Hypothalamus (tissue), 51 donors: ENCODE data around the gene INPP4B.
A peak's percentile ranks its signal among the peaks of the same experiment; 100 is the strongest.

Source experiments
- DNase-seq, 51 donors: peaks; one replicate each; lab custom pipeline; 2025; lab: John Stamatoyannopoulos, UW

Gene INPP4B

DNA sequence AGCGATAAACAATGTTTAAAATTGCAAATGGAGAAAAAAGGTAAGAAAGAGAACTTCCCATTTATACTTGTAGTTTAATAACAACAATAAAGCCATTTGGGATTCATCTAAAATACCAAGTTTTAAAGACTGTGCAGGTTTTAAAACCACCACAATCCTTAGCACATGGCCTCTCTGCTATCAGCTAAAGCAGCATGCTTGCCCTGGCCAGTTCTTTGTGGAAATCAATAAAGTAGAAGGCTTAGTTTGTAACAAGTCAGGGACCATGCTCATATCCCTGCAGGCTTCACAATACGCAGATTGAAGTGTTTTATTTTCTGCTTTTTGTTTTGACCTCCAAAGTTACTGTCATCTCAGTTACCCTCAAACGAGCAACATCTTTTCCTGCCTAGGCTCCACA is 249.5 kb downstream of the INPP4B start:
- no peak for DNase-seq

DNA sequence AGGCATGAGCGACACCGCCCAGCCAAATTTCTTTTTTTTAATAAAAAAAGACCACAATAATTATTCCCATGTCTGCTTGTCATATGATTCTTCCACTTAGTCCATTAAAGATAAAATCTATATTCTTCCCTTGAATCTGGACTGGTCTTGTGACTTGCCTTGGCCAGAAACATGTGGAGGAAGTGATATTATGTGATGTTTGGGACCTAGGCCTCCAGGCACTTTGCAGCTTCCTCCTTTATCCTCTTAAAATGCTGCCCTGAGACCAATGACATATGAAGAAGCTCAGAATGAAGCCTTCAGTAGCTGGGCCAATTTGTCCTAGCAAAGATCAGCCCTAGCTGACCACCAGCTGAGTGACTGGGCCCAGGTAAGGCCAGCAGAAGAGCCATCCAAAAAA is 250.0 kb downstream of the INPP4B start:
- DNase-seq, result no peak

DNA sequence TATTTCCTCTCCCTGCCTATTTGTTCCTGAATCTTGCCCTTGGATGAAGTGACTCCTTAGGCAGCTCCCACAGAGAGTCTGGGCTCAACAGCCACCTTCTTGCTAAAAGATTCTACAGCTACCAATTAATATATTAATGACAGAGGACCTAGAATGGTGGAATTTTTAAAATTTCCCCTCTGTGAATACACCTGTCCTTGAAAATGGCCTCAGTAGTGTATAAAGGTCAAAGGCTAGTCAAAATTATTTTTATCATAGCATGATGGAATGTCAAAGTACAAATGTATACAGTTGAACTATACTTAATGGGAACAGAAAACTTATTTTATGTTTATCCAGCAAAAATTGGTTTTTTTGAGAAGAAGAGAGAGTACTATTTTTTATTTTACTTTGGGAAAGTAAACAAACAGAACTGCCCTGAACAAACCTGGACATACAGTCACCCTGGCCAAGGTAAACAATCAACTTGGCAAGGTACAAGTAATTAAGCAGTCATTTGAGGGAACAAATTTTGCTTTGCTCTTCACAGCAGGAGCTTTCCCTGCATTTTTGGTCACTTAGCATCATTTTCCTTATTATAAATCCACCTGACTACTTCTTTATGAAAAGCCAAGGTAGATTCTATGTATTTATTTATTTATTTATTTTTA is 250.8 kb downstream of the INPP4B start:
- no peak for DNase-seq

DNA sequence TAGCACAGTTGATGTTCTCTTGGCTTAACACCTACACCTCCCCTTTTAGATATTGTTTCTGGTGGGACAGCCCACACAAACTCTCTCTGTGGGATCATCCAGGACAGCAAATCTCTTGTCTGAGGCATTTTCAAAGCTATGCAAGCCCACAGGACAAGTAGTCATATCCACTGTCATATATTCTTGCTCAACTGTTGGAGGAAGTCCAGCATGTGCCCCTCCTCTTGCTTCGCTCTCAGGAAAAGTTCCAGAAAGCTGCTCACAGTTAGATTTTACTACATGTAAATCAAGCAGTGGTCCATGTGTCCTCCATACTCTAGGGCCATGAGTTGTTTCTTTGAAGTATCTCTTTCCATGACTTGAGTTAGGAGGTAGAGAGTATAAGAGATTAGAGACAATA is 260.7 kb downstream of the INPP4B start:
- DNase-seq, result no peak

DNA sequence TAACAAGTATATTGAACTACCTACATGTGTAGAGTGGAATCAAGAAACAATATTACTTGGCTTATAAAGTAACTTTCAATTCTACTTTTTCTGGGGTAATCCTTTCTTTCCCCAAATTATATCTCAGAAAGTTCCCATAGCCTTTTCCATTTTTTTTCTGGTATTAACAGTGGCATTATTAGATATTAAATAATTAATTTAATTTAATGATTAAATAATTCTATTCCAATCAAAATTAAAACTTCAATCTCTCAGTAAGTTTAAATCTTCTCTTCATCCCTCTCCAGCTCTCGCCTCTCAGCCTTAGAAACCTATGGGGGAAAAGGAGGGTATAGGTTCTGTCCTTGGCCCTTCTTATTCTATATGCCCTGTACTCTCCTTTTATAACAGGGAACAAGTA is 262.4 kb downstream of the INPP4B start:
- DNase-seq, result no peak

DNA sequence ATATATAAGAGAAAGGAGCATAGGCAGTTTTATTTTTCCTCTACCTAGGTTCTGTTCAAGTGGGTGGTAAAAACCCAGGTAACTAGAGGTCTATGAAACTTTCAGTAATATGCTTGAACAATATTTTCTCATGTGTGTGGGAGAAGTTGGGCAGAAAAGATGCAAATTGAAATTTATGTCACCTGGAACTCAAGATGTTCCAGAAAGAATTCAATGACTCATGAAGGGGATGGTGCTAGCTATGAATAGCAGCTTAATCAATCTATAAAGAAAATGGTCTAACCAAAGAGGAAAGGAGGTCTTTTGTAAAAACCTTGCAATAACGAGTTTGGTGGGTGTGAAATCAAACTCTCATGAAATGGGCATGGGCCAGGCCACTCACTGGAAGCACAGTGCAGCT is 263.8 kb downstream of the INPP4B start:
- peak in 1 of 51 donors; percentile 20 for DNase-seq

DNA sequence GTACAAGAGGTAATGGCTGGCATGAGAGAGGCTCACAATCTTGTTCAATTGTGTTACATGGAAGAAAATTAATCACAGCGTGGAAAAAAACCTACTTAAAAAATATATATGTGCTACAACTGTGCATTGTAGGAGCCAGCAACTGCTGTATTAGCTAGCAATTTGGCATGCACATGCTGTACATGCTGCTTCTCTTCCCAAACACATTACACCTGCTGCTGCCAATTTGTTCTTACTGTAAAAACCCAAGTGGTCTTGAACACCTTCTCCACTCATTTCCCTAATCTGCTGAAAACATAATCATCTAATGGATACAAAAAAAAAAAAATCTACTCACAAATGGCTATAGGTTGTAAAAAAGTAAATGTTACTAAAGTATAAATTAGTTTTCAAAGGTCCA is 264.2 kb downstream of the INPP4B start:
- no peak for DNase-seq

DNA sequence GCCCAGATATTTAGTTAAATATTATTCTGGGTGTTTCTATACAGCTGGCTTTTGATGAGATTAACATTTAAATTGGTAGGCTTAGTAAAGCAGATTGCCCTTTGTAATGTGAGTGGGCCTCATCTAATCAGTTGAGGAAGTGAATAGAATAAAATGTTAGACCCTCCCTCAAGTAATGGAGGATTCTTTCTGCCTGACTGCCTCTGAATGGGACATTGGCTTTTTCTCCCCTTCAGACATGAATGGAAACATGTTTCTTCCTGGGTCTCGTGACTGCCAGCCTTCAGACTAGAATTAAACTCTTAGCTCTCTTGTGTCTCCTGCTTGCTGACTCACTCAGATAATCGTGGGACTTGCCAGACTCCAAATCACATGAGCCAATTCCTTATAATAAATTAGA is 266.7 kb downstream of the INPP4B start:
- DNase-seq, result no peak

DNA sequence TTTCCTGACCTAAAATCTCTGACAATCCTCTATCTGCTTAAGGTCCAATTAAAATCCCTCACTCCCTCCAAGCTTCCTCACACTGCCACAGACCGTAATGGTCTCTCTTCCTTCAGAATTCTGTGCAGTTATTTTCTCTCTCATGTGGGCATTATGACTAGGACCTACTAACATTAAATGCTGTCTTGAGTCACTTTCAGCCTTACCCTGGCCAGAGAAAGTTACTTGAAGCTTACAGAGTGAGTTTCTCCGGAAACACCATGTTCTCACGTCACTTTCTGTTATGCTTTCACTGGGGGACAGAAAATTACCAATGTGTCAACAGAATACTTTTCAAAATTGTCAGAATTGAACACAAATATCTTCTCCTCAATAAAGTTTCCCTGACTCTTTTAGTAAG is 271.8 kb downstream of the INPP4B start:
- DNase-seq, result no peak

DNA sequence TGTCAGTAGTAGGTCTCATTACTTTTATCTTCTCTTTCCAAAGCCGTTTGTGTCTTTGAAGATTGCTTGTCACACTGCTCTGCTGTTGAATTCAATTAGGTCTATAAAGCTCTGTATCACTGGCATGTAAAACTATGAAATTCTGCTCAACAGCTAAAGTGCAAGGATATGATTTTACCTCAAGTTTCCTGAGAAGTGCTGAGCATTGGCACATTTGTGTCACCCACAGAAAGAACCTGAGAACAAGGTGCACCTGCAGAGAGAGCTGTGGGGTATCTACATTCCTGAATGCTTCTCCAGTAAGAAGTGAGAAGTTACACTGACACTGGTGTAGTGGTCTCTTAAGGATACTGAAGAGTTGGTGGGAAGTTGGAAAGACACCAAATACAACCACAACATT is 274.0 kb downstream of the INPP4B start:
- no peak for DNase-seq

DNA sequence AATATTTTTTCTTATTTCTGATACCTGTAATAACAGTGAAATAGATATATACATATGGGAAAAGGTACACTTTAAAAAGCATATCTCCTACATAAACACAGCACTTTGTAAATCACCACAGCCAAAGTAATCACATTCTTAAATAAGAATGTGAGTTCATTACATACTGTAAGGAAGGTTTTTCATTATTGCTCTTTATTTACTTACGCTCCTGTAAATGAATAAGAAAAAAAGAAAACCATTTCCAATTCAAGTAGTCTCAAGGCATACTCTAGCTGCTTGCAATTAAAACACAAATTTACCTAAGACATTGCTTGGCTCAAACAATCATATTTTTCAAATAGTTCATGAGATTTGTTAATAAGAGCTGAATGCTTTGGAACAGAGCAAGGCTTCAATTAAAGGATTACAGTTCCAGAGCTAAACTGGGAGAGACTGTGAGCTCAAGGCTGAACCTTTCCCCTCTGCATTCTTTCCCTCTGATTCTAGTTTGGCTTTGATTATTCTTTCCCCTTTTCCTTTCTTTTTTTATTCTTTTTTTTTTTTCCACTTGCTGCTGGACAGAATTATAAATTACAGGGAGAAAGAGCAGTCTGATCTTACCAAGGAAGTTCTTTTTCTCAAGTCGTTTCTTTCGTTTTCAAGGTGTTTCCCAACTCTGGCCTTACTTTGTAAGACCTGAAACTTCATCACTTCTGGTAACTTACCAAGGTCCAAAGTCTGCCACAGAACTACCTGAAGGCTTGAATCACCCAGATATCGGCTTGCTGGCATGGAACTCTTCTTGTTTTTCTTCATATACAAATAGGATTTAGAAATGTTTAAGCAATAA is 278.3 kb downstream of the INPP4B start:
- DNase-seq, result no peak

DNA sequence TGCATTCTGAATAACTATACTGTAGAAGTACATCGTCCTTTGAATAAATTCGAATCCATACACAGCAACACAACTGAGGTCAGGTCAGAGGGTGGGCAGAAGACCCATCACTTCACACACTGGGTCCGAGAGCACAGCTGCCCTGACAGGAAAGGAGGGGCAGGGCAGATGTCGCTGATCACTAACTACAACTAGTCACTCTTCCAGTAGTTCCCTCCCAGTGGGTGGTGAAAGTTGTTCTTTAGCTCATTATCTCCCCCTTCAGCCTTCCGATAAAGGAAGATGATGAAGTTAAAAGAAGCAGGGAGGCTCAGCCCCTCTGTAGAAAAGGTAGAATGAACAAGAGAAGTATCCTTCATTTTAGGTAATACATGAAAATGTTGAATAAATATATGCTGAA is 278.9 kb downstream of the INPP4B start:
- no peak for DNase-seq

DNA sequence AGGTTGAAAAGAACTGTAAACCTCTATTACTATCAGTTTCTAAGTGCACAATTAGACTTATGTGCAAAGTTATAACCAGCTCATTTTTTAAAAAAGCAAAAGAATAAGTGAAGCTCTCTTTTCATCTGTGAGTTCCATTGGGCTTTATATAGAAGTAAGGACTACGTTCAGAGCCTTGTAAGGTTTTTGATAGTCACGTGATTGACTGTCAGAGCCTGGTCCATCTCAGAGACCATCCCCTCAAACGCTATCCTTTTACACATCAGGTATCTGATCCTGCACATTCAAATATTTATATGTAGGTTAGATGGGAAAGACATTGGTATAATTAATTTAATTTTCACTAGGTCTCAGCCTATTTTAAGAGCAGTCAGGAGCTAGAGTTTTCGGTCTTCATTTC is 279.3 kb downstream of the INPP4B start:
- DNase-seq, result no peak

DNA sequence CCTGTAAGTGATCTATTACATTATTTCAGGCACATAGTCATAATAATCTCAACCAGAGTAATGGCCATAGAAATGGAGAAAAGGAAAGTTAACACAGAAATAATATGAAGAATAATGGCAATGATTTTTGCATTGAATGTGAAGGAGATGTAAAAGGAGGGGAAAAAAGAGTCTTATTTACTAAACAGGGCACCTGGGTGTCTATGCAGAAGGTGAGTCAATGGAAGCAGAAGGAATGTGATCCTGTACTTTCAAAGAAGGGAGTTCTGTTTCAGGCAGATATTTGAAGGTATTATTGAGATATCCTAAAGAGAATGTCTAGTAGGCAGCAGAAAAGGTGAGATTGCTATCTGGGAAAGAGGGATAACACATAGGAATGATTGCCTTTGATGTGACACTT is 279.9 kb downstream of the INPP4B start:
- DNase-seq, result no peak

DNA sequence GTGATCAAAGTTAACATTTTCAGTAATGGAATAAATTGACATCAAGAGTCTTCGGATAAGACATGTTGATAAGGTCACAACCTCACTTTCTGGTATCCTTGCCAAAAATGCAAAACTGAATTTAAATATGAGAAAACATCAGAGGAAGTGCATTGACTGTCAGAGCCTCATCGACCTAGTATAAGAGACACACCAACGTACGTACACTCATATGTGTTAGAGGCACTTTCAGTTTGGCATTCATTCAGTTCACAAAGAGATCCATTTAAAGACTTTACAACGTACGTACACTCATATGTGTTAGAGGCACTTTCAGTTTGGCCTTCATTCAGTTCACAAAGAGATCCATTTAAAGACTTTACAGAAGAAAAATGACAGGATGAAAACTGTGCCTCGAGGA is 280.3 kb downstream of the INPP4B start:
- no peak for DNase-seq

DNA sequence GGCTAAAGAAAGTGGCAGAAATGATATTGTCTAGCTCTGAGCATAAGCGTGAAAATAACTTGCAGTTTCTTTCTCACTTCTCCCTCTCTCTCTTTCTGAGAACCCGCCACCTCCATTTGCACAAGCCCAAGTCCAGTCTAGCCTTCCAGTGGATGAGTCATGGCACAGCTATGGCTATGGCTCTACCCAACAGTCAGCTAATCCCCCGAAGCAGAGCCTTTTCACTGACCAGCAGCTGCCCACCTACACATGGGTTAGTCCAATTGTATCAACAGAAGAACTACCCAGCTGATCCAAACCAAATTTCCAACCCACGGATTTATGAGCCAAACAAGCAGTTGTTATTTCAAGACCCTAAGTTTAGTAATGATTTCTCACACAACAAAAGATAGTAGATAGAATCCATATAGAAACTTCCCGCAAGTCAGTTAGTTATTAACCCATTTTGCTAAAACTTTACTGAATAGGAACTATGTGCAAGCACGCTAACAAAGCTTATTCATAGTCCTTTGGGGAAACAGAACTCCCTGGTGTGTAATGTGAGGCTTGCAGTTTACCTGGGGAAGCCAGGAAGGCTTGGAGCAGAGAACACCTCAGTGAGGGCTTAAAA is 282.3 kb downstream of the INPP4B start:
- no peak for DNase-seq

DNA sequence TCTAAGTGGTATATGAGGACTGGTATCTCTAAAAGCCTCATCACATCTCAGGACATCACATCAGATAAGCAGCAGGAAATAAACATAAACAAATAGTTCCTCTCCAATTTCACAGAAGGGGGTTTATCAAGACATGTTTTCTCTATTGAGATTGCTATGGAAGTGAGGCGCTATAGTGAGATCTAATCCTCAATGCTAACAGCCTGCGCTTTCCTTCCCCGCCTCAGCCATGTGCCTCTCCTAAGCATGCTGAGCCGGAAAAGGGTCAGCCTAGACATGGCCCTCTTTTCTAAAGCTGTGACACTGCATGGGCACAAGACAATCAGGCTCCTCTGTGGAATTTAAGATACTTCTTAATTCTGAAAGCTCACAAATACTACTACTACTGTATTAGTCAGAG is 286.1 kb downstream of the INPP4B start:
- DNase-seq, result no peak

DNA sequence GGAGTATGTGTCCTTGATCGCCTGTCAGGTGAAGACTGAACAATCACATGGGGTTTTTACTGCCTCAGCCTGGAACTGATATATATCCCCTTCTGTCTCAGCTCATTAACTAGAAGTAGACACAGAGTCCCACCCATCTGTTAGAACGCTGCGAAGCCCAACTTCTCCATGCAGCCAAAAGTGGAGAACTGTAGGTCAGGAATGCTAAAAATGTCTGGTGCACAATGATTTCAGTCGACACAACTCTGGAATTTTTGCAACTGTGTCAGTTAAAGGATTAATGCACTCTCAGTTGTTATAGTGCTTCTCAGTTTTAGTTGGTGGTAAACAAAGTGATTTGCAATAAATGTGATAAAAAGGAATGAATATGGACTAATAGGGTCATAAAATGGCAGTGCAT is 287.2 kb downstream of the INPP4B start:
- DNase-seq, result no peak

DNA sequence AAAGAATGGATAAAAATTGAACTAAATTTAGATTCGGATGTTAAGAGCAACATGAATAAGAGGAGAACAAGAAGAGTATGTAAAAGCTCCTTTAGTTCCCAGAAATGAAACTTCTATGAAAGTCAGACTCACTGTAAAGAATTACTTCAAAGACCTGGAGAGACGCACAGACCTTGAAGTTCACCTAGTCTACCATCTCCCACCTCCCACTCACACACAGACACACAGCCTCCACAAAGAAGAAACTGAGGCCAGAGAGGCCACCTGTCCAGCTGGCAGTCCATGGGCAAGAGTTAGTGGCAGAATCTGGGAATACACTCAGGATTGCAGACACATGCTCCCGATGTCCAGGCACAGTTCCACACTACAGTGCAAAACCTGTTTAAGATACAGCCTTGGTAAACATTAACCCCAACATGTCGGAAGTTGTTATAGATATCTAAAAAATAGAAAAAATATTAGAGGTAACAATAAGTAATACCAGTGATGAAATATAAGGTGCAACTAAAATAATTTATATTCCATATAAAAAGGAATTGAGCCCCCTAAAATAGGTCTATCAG is 288.8 kb downstream of the INPP4B start:
- no peak for DNase-seq

DNA sequence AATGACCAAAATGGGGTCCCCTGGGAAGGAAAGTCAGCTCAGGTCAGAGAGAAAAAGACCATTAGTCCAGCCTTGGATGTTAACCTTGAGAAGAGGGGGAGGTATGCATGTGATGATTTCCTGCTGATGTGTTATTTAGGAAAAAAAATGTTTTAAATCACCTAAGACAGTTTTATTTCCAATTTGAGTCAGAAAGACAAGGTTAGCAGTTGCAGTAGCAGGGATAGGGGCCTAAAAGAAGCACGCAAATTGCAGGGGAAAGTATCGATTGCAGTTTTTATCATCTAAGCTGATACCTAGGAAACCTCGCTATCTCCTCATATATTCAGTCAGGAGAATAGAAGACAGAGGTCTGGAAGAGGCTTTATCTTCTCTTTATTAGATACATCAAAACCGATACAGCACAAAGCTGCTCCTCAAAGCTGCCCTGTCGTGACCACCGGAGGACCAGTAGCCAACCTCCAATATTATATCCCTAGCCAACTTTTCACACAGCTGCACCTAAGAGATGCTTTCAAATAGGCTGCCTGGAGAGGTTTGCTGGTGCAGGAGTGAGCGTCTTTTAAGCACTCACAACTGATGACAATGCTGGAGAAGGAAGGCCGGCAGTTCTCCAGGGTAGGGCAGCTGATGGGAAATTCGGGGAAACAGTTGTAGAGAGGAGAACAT is 289.4 kb downstream of the INPP4B start:
- DNase-seq, result no peak

DNA sequence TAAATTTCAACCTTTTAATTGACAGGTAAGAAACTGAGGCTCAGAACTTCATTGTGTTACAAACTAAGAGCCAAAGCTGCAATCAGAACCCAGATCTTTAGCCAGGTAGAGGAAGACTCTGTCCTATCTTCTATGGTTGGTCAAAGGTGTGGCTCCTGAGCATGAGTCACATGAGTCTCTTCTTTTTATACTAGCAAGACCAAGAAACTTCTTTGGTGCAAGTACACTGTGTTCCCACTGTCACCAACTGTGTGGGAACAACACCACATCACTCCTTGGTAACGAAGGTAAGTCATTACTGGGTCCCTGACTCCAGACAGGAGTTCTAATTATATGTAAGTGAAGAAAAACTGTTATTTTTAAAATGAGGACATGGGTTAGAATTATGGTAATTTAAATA is 290.1 kb downstream of the INPP4B start:
- no peak for DNase-seq
